Smooth muscle cell of trachea (primary cell): ENCODE results near the gene VAMP5. TPM values are rescaled to one million over a fixed set of nuclear protein-coding genes. Genes with fewer than 3 reads are reported as not detected.

Source experiments
- total RNA-seq: library from RNA; depleted of rRNA; stranded (reverse); fragments of >200 nt; gene quantifications from 2 replicates; pipeline ENCODE4 v1.2.1, GENCODE V29; 2014

Gene VAMP5
- 28.7 and 35.4 TPM in 2 replicates for total RNA-seq

GRCh38 chr2:85584354-85584856, at the start of gene VAMP5:
Gene VAMP5, plus strand, starts transcription at chr2:85584431. Its CDS starts 60 bp downstream, at chr2:85584491.

GRCh38 chr2:85538507-85539360, 45.5 kb upstream of the VAMP5 start, which contains the start of gene MAT2A:
Gene MAT2A, plus strand, starts transcription at chr2:85539168. Its CDS starts 120 bp downstream, at chr2:85539288.

GRCh38 chr2:85561280-85562212, 22.7 kb upstream of the VAMP5 start, which contains the start of gene GGCX:
Gene GGCX, minus strand, starts transcription at chr2:85561493. Its CDS starts 65 bp downstream, at chr2:85561428.

DNA sequence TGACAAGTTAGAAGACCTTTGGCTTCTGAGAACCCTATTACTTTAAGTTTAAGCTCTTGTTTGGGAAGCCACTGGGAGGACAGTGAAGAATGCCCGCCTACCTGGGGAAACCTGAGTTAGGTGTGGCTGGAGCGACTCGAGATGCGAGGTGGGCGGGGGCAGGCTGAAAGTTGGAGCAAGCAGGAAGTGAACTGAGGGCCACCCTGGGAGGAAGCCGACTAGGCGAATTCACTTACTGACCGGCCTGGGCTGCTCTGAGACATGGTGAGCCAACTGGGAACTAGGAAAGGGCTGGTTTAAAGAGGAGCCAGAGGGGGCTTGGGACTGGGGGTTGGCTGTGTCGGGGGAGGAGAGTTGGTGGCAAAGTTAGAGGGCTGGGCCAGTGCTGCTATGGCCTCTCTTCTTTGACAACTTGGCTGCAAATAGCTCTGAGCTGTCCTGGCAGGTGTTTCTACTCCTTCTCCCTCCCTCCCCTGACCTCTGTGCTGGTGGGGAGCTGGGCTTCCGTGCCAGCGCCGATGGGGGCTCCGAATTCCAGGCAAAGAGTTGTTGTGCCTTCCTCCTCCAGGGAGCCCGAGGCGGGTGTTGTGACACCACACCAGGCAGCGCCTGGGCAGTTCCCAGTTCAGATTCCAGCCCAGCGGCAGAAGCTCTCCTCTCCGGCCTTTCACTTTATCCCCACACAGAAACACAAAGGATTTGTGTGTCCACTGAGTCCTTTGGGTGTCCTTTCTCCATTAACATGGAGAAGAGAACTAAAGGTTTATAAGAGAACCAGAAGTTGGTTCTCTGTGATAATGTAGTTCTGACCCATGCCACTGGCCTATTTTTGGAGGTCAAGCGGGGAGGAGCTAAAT, 6.6 kb upstream of the VAMP5 start, which contains the start of gene VAMP8:
VAMP8 (plus strand) TSS at position 201 of the 857 bp plus-strand sequence; CDS start at position 262, 61 bp downstream.

GRCh38 chr2:85595301-85596025, 11.2 kb downstream of the VAMP5 start, which contains the start of gene RNF181:
Gene RNF181, plus strand, starts transcription at chr2:85595745. Its CDS starts 19 bp downstream, at chr2:85595764.

DNA sequence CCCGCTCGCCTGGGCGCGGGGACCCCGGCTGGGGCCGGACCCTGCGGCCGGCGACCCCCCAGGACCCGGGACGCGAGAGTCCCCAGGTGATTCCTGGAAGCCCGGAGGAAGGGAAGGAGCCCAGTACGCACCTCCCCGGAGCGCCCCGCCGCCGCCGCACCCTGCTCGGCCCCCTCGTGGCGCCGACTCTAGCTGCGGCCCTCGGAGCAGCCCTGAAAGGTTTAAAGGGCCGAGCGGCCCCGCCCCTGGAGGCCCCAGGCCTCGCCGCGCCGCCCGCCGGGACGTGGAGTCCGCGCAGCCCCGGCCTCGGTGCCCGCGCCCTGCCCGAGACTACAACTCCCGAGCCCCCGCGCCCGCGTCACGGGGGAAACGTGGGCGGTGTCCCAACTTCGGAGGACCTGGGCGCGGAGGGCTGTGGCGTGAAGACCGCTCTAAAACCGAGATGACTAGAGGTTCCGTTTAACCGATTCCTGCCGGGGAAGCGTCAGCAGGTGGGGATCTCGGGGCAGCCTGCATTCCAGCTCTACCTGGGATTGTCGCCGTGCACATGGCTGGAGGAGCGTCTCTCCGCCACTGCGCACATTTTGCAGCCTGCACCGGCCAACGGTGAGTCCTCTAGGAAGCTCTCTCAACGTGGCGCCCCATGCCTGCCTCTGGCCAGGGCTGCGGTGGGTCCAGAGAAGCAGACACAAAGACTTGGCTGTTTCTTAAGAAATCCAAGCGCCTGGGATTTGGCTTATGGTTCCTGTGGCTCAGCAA, 18.4 kb downstream of the VAMP5 start, which contains the start of gene TMEM150A:
TMEM150A (minus strand) TSS at position 223 of the 759 bp plus-strand sequence. CDS start 750 bp downstream, outside the sequence.

DNA sequence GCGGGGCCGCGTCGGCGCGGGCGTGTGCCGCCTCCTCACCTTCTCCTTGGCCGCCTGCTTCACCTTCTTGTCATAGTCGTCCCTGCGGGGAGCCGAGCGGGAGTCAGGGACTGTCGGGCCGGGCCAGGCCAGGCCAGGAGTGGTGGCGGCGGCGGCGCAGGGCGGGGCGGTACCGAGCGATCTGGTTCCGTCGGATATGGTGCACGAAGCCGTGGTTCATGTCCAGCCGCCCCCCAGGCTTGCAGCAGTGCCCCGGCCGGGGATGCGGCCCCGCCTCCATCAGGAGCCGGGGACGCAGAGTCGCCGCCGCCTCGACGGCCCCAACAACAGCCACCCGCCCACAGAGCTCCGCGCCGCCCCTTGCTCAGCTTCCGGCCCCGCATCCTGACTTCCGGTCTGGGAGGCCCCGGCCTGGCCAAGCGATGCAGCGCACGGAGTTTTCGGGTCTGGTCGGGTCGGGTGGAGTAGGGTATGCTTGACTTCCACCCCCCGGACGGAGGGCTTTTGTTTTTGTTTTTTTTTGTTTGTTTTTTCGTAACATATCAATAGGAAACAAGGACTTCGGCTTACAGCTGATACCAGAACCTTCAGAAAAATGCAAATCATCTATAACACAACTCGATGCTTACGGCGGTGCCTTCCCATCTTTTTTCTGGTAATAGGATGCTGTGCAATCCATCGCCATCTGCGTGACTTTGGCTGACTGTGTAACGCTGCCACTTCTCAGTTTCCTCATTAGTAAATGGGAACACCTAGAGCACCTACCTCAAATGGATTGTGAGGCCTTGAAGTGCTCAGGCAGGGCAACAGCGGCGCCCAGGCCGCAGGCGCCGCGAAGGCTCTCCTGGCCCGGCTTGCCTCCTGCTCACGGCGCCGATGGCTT, 27.7 kb downstream of the VAMP5 start, which contains the start of gene C2orf68:
C2orf68 (minus strand) TSS at position 362 of the 883 bp plus-strand sequence; CDS start at position 280, 82 bp downstream.

Other genes starting within 250 kb of the VAMP5 start
- 58.6 and 90.0 TPM in 2 replicates for gene RETSAT, start 229.9 kb upstream of the VAMP5 start, total RNA-seq
- gene ELMOD3, start 229.7 kb upstream of the VAMP5 start, total RNA-seq: 15.9 and 19.8 TPM in 2 replicates
- 347 and 497 TPM in 2 replicates for gene CAPG, start 174.1 kb upstream of the VAMP5 start, total RNA-seq
- 0.66 TPM in 1 of 2 replicates, not detected in the other for gene SH2D6, start 165.7 kb upstream of the VAMP5 start, total RNA-seq
- gene MAT2A, start 45.3 kb upstream of the VAMP5 start, total RNA-seq: 200 and 279 TPM in 2 replicates
- gene GGCX, start 22.9 kb upstream of the VAMP5 start, total RNA-seq: 55.3 and 76.6 TPM in 2 replicates
- 1.5 and 2.8 TPM in 2 replicates for gene VAMP8, start 6.8 kb upstream of the VAMP5 start, total RNA-seq
- 160 and 253 TPM in 2 replicates for gene RNF181, start 11.3 kb downstream of the VAMP5 start, total RNA-seq
- gene TMEM150A, start 18.3 kb downstream of the VAMP5 start, total RNA-seq: 5.1 and 16.4 TPM in 2 replicates
- 20.5 and 22.0 TPM in 2 replicates for gene C2orf68, start 27.6 kb downstream of the VAMP5 start, total RNA-seq
- gene USP39, start 31.8 kb downstream of the VAMP5 start, total RNA-seq: 33.2 and 34.3 TPM in 2 replicates
- gene SFTPB, start 83.8 kb downstream of the VAMP5 start, total RNA-seq: not detected in 2 replicates
- gene GNLY, start 109.9 kb downstream of the VAMP5 start, total RNA-seq: not detected in 2 replicates
- gene ATOH8, start 169.6 kb downstream of the VAMP5 start, total RNA-seq: 22.4 and 55.9 TPM in 2 replicates